GM18951 (cell line): ENCODE measurements around the gene PCDHGC4.

Source experiments
- POLR2A ChIP-seq: IDR thresholded peaks from 4 replicates; pipeline ENCODE4 v1.6.1; 2011; ENCODE audit warnings: mild to moderate bottlenecking; ENCODE audit not compliant: insufficient read length, insufficient read depth; ENCODE audit errors: extremely low read depth
- in situ Hi-C: fragments of 300-500 bp; cut with MboI; formaldehyde crosslinking; loops from one replicate; pipeline ENCODE4 v1.12.0; 2022; ENCODE audit warnings: low sequenced_read_pairs, mixed read lengths, inconsistent platforms; ENCODE audit not compliant: unreplicated experiment

Gene PCDHGC4

GRCh38 chr5:141493500-141494422, 8.9 kb downstream of the PCDHGC4 start:
- in situ Hi-C loops, result no loop called here
- no peak for TF ChIP-seq POLR2A

DNA sequence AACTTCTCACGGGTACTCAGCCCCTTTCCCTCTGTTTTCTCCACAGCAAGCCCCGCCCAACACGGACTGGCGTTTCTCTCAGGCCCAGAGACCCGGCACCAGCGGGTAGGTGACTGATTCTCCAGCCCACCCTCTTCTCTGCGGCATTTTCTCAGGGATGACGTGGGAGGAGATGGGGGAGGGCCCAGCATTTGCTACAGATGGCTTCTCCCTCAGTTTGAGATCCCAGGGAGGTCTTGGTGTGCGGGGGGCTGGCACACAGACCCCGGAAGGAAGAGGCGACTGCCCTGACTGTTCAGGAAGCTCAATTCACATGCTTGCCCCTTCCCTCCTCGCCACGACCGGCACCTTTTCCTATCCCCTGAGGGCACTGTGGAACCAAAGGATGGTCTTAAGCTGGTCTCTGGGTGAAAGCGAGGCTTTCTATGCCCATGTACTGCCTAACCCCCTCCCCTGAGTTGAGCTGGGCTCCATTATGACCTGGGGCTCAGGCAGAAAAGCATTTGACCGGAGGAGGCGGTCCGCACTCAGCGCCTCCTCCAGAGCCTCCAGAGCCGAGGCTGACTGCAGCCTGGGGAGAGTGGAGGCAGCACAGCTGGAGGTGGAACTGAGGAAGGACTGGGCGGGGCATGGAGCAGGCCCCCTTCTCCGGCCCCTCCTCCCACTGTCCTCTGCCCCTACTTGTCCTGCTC, 10.1 kb downstream of the PCDHGC4 start:
- no peak for TF ChIP-seq POLR2A
- in situ Hi-C loops, result no loop called here

DNA sequence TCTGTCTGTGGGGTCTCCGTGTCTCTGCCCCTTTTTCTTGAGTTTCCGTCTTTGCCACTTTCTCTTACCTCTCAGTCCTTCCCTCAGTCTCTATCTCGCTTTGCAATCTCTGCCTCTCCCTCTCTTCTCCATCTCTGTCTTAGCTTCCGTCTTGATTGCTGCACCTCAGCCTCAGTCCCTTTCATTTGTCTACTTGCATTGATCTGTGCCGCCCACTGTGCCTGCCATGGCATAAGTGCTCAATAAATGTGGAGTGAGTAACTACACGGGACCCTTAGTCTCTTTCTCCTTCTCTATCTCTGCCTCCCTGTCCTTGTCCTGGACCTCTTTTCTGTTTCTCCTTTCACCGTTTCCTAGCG, 10.6 kb downstream of the PCDHGC4 start:
- in situ Hi-C loops, result no loop called here
- no peak for TF ChIP-seq POLR2A

GRCh38 chr5:141496038-141496437, 11.2 kb downstream of the PCDHGC4 start:
- in situ Hi-C loops, result no loop called here
- TF ChIP-seq POLR2A, result no peak

DNA sequence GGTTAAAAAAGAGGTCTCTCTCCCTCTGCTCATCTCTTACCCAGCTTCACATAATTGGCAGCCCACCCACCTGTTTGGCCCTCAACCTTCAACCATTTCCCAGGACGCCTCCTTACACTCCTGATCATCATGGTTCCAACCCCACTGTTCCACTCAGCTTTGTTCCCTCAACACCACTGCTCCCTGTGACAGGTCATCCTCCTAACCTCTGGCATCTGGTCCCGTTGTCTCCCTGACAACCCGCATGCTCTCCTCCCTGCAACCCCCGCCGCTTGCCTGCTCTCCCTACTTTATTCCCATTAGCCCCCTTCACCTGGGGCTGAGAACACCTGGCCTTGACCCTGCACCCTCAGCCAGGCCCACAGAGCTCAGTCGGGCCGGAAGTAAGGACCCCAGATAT, 16.9 kb downstream of the PCDHGC4 start:
- TF ChIP-seq POLR2A, result no peak
- in situ Hi-C loops, result no loop called here

- in situ Hi-C loops, result no loop called here
- TF ChIP-seq POLR2A, result no peak
Measured at GRCh38 chr5:141503681-141504080, 18.9 kb downstream of the PCDHGC4 start.

DNA sequence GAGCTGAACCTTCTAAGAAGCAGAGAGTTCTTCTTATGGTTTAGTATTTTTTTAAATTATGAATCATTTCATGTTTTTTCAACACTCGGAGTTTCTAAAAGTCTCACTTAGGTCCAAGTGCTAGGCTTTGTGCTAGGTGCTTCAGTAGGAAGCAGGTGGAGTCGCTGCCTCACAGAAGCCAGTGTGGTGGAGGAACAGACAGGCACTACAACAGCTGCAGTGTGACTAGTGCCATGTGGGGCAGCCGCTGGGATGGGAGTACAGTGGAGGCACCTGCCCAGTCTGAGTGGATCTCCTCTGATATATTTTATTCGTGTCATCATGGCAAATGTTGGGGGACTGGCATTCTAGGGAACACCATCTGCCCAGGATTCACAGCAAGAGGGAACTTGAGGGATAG, 19.4 kb downstream of the PCDHGC4 start:
- in situ Hi-C loops, result no loop called here
- no peak for TF ChIP-seq POLR2A

DNA sequence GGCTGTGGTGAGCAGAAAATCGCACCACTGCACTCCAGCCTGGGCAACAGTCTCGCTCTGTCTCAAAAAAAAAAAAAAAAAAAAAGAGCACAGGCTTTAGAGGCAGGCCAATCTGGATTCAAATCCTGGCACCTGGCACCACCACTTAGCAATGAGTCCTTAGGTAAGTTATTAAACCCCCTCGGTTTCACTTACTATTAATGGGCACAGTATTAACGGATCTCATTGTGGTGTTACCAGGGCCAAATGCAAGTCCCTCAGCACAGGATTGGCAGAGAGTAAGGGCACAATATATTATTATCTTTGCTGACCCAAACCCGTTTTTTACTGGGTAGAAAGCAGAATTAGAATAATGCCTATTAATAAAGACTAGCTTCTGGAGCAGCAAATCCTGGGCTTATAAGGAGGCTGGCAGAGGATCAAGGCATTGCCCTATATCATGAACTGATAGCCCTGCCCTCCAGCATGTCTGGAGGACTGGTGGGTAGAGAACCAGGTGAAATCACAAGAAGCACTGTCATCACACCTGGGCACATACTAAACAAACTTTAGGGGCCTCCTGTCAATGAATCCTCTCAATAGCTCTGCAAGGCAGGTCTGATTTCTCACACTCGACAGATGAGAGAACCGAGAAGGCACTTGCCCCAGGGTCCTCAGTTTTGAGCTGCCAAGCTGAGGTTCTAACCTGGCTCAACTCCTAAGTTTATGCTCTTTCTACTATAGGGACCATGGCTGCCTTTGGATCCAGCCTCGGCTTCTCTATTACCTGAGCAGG, 21.7 kb downstream of the PCDHGC4 start:
- in situ Hi-C loops, result no loop called here
- TF ChIP-seq POLR2A, result no peak

DNA sequence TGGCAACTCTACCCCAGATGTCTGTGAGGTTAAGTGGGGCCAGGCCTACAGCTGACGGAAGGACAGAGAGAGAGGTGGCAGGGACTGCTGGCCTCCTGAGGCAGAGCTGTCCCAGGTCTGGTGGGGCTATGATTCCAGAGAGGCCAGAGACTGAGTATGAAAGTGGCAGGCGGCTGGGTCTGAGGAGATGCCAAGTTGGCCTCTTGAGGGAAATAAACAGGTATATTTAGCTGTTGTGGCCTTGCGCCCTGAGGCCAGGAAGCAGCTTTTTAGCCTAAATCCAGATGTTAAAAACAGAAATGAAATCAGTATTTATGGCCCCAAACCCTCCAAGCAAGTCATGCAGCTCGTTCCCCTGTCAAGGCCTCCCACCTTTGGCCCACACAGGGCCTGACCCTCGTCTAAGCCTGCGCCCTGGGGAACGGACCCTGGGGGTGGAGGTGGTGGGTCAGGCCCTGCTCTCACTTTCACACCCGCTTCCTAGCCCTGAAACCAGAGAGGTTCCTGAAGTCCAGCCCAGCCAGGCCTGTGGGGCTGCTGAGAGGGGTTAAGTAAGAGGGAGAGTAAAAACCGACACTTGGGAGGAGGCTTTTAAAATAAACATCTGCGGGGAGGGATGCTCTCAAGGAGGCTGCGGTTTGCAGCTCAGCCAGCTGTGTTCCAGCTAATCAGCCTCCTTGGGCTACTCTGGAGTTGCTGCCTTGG, 22.7 kb downstream of the PCDHGC4 start:
- in situ Hi-C loops, result no loop called here
- TF ChIP-seq POLR2A, result no peak

- no peak for TF ChIP-seq POLR2A
- in situ Hi-C loops, result no loop called here
Measured at GRCh38 chr5:141508440-141508797, 23.6 kb downstream of the PCDHGC4 start.

DNA sequence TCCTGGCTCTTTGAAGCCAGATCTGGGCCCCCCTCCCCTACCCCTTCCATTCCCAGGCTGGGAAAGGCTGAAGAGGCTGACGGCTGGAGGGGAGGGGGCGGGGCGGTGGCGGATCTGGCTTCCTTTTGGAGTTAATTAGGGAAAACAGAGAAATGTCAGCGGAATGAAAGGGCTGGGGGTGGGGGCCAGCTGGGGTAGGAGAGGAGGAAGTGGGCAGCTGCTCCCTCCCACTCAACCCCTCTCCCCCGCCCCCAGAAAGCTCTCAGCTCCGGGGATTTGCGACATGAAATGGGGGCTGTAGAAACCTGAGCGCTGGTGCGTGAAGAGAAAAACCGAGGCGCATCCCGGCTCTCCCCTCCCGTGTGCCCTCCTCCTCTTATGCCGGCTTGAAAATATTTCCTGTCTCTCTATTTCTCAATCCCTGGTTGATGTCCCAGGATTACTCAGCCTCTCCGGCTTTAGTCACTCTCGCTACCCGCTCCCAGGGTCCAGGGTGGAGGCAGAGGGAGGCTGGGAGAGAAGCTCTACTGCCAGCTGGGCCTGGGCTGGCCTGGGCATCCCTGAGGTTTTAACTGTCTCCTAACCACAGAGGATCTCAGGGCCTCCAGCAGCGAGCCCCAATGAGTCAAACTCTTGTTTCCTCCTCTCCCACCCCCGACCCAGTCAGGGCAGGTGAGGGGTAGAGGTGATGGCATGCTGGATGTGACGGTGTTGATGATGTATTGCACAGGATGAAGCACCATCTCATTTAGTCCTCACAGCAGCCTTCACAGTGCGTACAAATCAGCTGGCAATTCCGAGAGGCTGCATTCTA, 24.2 kb downstream of the PCDHGC4 start:
- no peak for TF ChIP-seq POLR2A
- in situ Hi-C loops, result no loop called here

- no peak for TF ChIP-seq POLR2A
- in situ Hi-C loops, result no loop called here
Measured at GRCh38 chr5:141510160-141510559, 25.3 kb downstream of the PCDHGC4 start.
